ENCODE results near the gene FN1.
"Not testable (repeated sequence)": the region's sequence is repeated elsewhere in the genome, so short reads cannot be mapped to it uniquely, and the experiment has no call there.

Gene FN1

GRCh38 chr2:215364157-215365155, 71.4 kb downstream of the FN1 start:
- DNase-seq (ENCODE audit: low read depth): no peak

- DNase-seq (ENCODE audit: low read depth): no peak
Observed at GRCh38 chr2:215363461-215364156, 72.3 kb downstream of the FN1 start.

GRCh38 chr2:215363039-215363438, 72.8 kb downstream of the FN1 start:
- no peak for DNase-seq (ENCODE audit: low read depth)

GRCh38 chr2:215362562-215362904, 73.3 kb downstream of the FN1 start:
- no peak for DNase-seq (ENCODE audit: low read depth)

- DNase-seq (ENCODE audit: low read depth): no peak
Observed at GRCh38 chr2:215361876-215362561, 73.8 kb downstream of the FN1 start.

GRCh38 chr2:215361211-215361875, 74.5 kb downstream of the FN1 start:
- no peak for DNase-seq (ENCODE audit: low read depth)

GRCh38 chr2:215360596-215360995, 75.3 kb downstream of the FN1 start:
- DNase-seq (ENCODE audit: low read depth): no peak

GRCh38 chr2:215360059-215360458, 75.8 kb downstream of the FN1 start:
- not testable (repeated sequence) for DNase-seq (ENCODE audit: low read depth)

GRCh38 chr2:215359576-215359922, 76.3 kb downstream of the FN1 start:
- DNase-seq (ENCODE audit: low read depth): no peak

- no peak for DNase-seq (ENCODE audit: low read depth)
Observed at GRCh38 chr2:215358891-215359575, 76.8 kb downstream of the FN1 start.

GRCh38 chr2:215358312-215358845, 77.5 kb downstream of the FN1 start:
- DNase-seq (ENCODE audit: low read depth): no peak

GRCh38 chr2:215357660-215358059, 78.2 kb downstream of the FN1 start:
- no peak for DNase-seq (ENCODE audit: low read depth)

- no peak for DNase-seq (ENCODE audit: low read depth)
Observed at GRCh38 chr2:215356948-215357461, 78.9 kb downstream of the FN1 start.

GRCh38 chr2:215356334-215356947, 79.4 kb downstream of the FN1 start:
- DNase-seq (ENCODE audit: low read depth): no peak

GRCh38 chr2:215355801-215356200, 80.1 kb downstream of the FN1 start:
- DNase-seq (ENCODE audit: low read depth): no peak

- no peak for DNase-seq (ENCODE audit: low read depth)
Observed at GRCh38 chr2:215354771-215355695, 80.8 kb downstream of the FN1 start.

GRCh38 chr2:215352602-215353001, 83.3 kb downstream of the FN1 start:
- DNase-seq (ENCODE audit: low read depth): no peak

- DNase-seq (ENCODE audit: low read depth): no peak
Observed at GRCh38 chr2:215347878-215348277, 88.0 kb downstream of the FN1 start.

GRCh38 chr2:215338883-215339679, 96.8 kb downstream of the FN1 start:
- DNase-seq (ENCODE audit: low read depth): no peak

Measured in CMK (cell line).